ENCODE measurements around the gene NEK1.

NEK1 gene

DNA sequence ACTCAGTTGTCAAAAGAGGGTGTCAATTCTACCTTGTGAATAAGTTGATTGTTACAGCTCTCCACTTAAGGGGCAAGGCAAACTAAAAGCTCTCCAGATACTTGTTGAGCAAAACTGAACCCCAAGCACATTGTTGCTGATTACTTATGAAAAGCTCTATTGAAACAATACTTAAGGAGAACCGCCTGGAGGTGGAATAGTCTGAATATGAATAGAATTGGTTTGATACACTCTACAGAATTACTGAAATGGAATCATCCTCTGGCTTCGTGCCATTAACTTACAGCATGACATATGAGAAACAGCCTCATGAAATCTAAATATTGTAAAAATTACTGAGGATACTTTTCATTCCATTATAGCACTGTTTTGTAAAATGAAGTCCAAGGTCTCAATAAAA lies 214.6 kb downstream of the NEK1 start:
- no peak for DNase-seq (ENCODE audit: low read depth)
- TF ChIP-seq, protein P1, sequence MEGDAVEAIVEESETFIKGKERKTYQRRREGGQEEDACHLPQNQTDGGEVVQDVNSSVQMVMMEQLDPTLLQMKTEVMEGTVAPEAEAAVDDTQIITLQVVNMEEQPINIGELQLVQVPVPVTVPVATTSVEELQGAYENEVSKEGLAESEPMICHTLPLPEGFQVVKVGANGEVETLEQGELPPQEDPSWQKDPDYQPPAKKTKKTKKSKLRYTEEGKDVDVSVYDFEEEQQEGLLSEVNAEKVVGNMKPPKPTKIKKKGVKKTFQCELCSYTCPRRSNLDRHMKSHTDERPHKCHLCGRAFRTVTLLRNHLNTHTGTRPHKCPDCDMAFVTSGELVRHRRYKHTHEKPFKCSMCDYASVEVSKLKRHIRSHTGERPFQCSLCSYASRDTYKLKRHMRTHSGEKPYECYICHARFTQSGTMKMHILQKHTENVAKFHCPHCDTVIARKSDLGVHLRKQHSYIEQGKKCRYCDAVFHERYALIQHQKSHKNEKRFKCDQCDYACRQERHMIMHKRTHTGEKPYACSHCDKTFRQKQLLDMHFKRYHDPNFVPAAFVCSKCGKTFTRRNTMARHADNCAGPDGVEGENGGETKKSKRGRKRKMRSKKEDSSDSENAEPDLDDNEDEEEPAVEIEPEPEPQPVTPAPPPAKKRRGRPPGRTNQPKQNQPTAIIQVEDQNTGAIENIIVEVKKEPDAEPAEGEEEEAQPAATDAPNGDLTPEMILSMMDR (IDR thresholded peaks at IDR 0.05; ENCODE audit: low read depth, low read length, missing control alignments), result no peak
- no peak overlapping the region for H3K4me3 ChIP-seq (ENCODE audit: low read depth, low read length)

DNA sequence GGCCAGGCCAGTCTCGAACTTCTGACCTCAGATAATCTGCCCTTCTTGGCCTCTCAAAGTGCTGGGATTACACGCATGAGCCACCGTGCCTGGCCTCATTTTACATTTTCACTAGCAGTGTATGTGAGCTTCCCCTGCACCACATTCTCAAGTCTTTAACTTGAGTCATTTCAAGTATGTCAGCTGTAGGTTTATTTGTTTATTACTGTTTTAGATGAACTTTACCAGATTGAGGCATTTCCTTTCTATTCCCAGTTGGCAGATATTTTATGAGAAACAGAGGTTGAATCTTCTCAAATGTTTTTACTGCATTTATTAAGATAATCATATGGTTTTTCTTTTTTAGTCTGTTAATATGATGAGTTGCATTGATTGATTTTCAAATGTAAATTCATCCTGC lies 227.0 kb downstream of the NEK1 start:
- DNase-seq (ENCODE audit: low read depth), result no peak
- TF ChIP-seq, protein P1 (IDR thresholded peaks at IDR 0.05; ENCODE audit: low read depth, low read length, missing control alignments), result no peak
- no peak overlapping the region for H3K4me3 ChIP-seq (ENCODE audit: low read depth, low read length)

DNA sequence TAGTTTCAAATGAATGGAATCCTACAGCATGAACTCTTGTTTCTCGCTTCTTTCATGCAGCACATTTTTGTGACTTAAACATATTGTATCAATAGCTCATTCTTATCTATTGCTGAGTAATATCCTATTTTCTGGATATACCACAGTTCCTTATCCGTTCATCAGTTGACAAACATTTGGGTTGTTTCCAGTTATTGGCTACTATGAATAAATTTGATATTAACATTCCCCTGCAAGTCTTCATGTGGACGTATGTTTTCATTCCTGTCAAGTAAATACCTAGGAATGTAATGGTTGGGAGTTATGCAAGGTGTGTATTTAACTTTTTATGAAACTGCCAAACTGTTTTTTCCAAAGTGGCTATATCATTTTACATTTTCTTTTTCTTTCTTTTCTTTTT lies 227.6 kb downstream of the NEK1 start:
- TF ChIP-seq, protein P1 (IDR thresholded peaks at IDR 0.05; ENCODE audit: low read depth, low read length, missing control alignments), result no peak
- H3K4me3 ChIP-seq (ENCODE audit: low read depth, low read length), result no peak overlapping the region
- DNase-seq (ENCODE audit: low read depth), result no peak

DNA sequence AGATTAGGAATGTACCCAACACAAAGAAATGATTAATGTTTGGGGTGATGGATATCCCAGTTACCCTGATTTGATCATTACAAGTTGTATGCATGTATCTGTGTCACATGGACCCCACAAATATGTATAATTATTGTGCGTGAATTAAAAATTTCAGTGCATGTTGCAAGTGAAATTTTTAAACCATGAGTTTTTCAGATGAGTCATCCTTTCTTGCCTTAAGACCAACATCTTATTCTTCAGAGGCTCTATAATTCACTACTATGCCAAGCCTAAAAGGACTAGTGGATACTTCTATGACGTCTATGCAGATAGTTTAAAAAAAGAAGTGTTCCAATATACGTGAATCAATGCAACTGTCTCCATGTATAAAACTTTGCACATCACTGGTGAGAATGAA lies 228.7 kb downstream of the NEK1 start:
- no peak overlapping the region for H3K4me3 ChIP-seq (ENCODE audit: low read depth, low read length)
- TF ChIP-seq, protein P1 (IDR thresholded peaks at IDR 0.05; ENCODE audit: low read depth, low read length, missing control alignments), result no peak
- DNase-seq (ENCODE audit: low read depth), result no peak

DNA sequence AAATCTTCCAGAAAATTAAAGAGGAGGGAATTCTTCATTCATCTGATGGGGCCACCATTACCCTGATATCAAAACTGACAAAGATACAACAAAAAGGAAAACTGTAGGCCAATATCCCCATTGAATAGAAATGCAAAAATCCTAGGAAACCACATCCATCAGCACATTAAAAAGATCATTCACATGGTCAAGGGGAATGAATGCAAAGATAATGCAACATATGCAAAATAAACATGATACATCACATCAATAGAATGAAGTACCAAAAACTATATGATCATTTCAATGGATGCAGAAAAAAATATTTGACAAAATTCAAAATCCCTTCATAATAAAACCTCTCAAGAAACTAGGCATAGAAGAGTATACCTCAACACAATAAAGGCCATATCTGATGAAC lies 232.7 kb downstream of the NEK1 start:
- DNase-seq (ENCODE audit: low read depth), result no peak
- TF ChIP-seq, protein P1 (IDR thresholded peaks at IDR 0.05; ENCODE audit: low read depth, low read length, missing control alignments), result no peak
- no peak overlapping the region for H3K4me3 ChIP-seq (ENCODE audit: low read depth, low read length)

DNA sequence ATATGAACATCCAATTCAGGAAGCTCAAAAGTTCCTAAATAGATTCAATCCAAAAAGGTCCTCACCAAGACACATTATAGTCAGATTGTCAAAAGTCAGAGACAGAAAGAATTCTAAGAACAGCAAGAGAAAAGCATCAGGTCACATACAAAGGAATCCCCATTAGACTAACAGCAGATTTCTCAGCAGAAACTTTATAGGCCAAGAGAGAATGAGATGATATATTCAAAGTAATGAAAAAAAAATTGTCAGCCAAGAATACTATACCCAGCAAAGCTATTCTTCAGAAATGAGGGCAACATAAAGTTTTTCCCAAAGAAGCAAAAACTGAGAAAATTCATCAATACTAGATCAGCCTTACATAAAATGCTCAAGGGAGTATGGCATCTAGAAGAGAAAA lies 235.0 kb downstream of the NEK1 start:
- DNase-seq (ENCODE audit: low read depth), result no peak
- TF ChIP-seq, protein P1 (IDR thresholded peaks at IDR 0.05; ENCODE audit: low read depth, low read length, missing control alignments), result no peak

DNA sequence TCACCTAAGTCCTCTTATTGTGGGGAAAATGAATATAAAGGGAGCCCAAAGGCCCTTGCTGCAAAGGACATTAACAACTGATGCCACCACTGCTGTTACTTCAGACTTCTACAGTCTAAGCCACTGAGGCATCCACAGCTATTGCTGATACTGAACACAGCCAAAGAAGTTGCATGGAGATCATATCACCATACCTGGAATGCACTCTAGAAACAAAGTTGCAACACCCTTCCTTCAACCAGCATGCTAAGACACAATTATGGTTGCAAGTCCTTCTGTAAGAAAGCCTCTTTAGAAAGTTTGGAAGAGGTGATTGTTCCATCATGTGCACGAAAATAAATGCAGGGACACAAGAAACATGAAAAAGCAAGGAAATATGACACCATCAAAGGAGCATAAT lies 236.0 kb downstream of the NEK1 start:
- H3K4me3 ChIP-seq (ENCODE audit: low read depth, low read length), result no peak overlapping the region
- no peak for DNase-seq (ENCODE audit: low read depth)
- TF ChIP-seq, protein P1 (IDR thresholded peaks at IDR 0.05; ENCODE audit: low read depth, low read length, missing control alignments), result no peak

More for the DNA sequence above, 235.0 kb downstream of the NEK1 start:
- no peak overlapping the region for H3K4me3 ChIP-seq (ENCODE audit: low read depth, low read length)
